ENCODE data around the gene CPB2. TPM values are rescaled to one million over a fixed set of nuclear protein-coding genes. Genes with fewer than 3 reads are reported as not detected.

Gene CPB2
- total RNA-seq, 2 donors from 2014 or later, result 0.40 TPM; not detected in 1

- Histone ChIP-seq H3K27me3 (no peaks in the 10 kb centered on the region), H3K9me3 (no peaks in the 10 kb centered on the region), H3K4me3 (no peak overlapping the region), H3K4me1 (no peaks in the 10 kb centered on the region), H3K9ac (ENCODE audit: low read depth in 2 of 2, low read length in 2 of 2) (no peak overlapping the region), H3K36me3 (no peaks in the 10 kb centered on the region), H3K27ac (no peak overlapping the region)
- TF ChIP-seq CTCF (IDR thresholded peaks at IDR 0.05), result no peak
- intact Hi-C loops (cut with DNase I), result no loop called here
- no peak for DNase-seq
Observed at GRCh38 chr13:46122304-46122703, 17.5 kb upstream of the CPB2 start.

GRCh38 chr13:46121597-46122163 is 16.8 kb upstream of the CPB2 start:
- no peaks in the 10 kb centered on the region for H3K4me1 ChIP-seq
- H3K9ac ChIP-seq (ENCODE audit: low read depth in 2 of 2, low read length in 2 of 2), result no peak overlapping the region
- intact Hi-C loops (cut with DNase I), result no loop called here
- H3K27me3 ChIP-seq, result no peaks in the 10 kb centered on the region
- H3K27ac ChIP-seq, result no peak overlapping the region
- H3K36me3 ChIP-seq, result no peaks in the 10 kb centered on the region
- no peak for DNase-seq
- TF ChIP-seq CTCF (IDR thresholded peaks at IDR 0.05), result no peak
- no peaks in the 10 kb centered on the region for H3K9me3 ChIP-seq
- H3K4me3 ChIP-seq, result no peak overlapping the region

GRCh38 chr13:46121033-46121432 is 16.2 kb upstream of the CPB2 start:
- no peaks in the 10 kb centered on the region for H3K9me3 ChIP-seq
- no peaks in the 10 kb centered on the region for H3K27me3 ChIP-seq
- H3K27ac ChIP-seq, result no peak overlapping the region

GRCh38 chr13:46119883-46120614 is 15.2 kb upstream of the CPB2 start:
- Histone ChIP-seq H3K9ac (ENCODE audit: low read depth in 2 of 2, low read length in 2 of 2) (no peak overlapping the region), H3K4me1 (no peaks in the 10 kb centered on the region), H3K27me3 (no peaks in the 10 kb centered on the region), H3K27ac (no peak overlapping the region), H3K9me3 (no peaks in the 10 kb centered on the region), H3K4me3 (no peak overlapping the region), H3K36me3 (no peaks in the 10 kb centered on the region)
- intact Hi-C loops (cut with DNase I), result no loop called here
- TF ChIP-seq CTCF (IDR thresholded peaks at IDR 0.05), result no peak
- no peak for DNase-seq

More at GRCh38 chr13:46121033-46121432, 16.2 kb upstream of the CPB2 start:
- Histone ChIP-seq H3K4me1 (no peaks in the 10 kb centered on the region), H3K9ac (ENCODE audit: low read depth in 2 of 2, low read length in 2 of 2) (no peak overlapping the region), H3K36me3 (no peaks in the 10 kb centered on the region), H3K4me3 (no peak overlapping the region)
- TF ChIP-seq CTCF (IDR thresholded peaks at IDR 0.05), result no peak
- no peak for DNase-seq
- intact Hi-C loops (cut with DNase I), result no loop called here

- no peak for DNase-seq
- Histone ChIP-seq H3K9me3 (no peaks in the 10 kb centered on the region), H3K4me1 (no peaks in the 10 kb centered on the region), H3K4me3 (no peak overlapping the region), H3K27ac (no peak overlapping the region), H3K36me3 (no peaks in the 10 kb centered on the region), H3K27me3 (no peaks in the 10 kb centered on the region), H3K9ac (ENCODE audit: low read depth in 2 of 2, low read length in 2 of 2) (no peak overlapping the region)
- no peak for TF ChIP-seq CTCF (IDR thresholded peaks at IDR 0.05)
- intact Hi-C loops (cut with DNase I), result no loop called here
Observed at GRCh38 chr13:46116653-46117502, 12.0 kb upstream of the CPB2 start.
